ENCODE measurements around the gene SF3A2.

GRCh38 chr19:2255112-2255845, 18.7 kb downstream of the SF3A2 start:
- TF ChIP-seq CTCF (IDR thresholded peaks at IDR 0.05) (no peak), POLR2A (IDR thresholded peaks at IDR 0.05) (no peak), EP300 (IDR thresholded peaks at IDR 0.05) (no peak)
